HL-60 (cell line): ENCODE results near the gene FAM24B.

Experiments used
- DNase-seq, 2 experiments: peaks; one replicate each; pipeline ENCODE4 v3.0.0-alpha.2; 2010 to 2020; ENCODE audit warnings: low read depth in 1 of 2, low spot score in 1 of 2
- H3K27ac ChIP-seq: fragments of 250-450 bp; sonication (Bioruptor Pico); replicated peaks from 2 replicates; pipeline ENCODE4 v1.5.1; 2020; ENCODE audit warnings: mild to moderate bottlenecking, moderate library complexity
- H3K27me3 ChIP-seq: fragments of 250-450 bp; sonication (Bioruptor Pico); 2 replicates; pipeline ENCODE4 v1.5.1; 2021; ENCODE audit warnings: mild to moderate bottlenecking, moderate library complexity; ENCODE audit not compliant: insufficient read depth, poor library complexity, severe bottlenecking
- H3K4me3 ChIP-seq: replicated peaks from 2 replicates; pipeline ENCODE4 v1.5.1; 2011; ENCODE audit warnings: mild to moderate bottlenecking, control low read depth, low read length; ENCODE audit not compliant: insufficient read depth
- GABPA ChIP-seq: IDR thresholded peaks from 2 replicates; pipeline ENCODE4 v1.6.1; 2012; ENCODE audit warnings: low read depth
- POLR2AphosphoS5 ChIP-seq: IDR thresholded peaks from 2 replicates; pipeline ENCODE4 v1.6.1; 2012; ENCODE audit warnings: low read depth
- SPI1 ChIP-seq: IDR thresholded peaks from 2 replicates; pipeline ENCODE4 v1.6.1; 2012; ENCODE audit warnings: low read depth, mild to moderate bottlenecking, borderline replicate concordance
- TF ChIP-seq, protein P1 (sequence below): IDR thresholded peaks from one replicate; pipeline ENCODE4 v1.5.1; 2011; ENCODE audit warnings: low read length, control low read depth, inconsistent platforms; ENCODE audit not compliant: insufficient read depth
- TF ChIP-seq, protein P2 (sequence below): IDR thresholded peaks from 2 replicates; pipeline ENCODE4 v1.6.1; 2012; ENCODE audit warnings: low read depth; ENCODE audit not compliant: insufficient replicate concordance

The FAM24B gene

DNA sequence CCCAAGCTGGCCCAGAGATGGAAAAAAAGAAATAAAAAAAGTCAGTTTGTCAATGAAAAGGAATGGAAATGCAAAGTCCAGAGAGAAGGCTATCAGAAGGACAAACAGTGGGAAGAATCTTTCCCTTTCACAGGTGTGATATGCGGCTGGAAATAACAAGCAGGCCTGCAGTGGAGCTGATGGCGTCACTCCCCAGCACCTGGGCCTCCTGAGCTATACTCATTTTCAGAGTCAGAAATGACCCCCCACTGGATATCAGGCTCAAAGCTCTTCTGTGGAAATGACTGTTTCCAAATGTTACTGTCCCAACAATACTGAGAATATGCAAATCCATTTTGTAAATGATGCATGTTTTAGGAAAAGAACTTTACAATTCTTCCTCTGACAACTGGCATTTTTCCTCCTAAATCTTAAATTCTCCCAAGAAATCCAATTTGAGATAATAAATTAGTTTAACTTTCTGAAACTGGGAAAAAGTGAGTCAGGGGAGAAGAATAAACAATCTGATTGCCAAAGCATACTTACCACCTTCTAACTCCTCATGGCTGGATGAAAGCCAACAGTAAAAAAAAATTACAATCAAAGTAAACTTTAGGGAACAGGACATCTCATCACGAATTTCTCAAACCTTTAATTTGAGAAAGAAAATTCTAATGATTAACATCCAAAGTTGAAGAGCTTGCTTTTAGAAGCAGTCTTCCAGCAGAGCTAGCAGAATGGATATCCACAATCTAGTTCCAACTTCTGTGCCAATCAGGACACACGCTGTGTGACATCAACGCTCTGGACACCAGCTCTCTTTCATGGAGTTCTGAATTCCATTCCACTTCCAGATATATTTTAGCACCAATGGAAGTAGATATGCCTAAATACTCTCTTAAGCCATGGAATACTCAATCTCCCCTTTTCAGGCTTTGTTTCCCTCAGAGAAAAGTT lies 28.4 kb downstream of the FAM24B start:
- DNase-seq: no peak
- TF ChIP-seq POLR2AphosphoS5 (no peak), SPI1 (no peak), GABPA (no peak)
- TF ChIP-seq, protein P1, sequence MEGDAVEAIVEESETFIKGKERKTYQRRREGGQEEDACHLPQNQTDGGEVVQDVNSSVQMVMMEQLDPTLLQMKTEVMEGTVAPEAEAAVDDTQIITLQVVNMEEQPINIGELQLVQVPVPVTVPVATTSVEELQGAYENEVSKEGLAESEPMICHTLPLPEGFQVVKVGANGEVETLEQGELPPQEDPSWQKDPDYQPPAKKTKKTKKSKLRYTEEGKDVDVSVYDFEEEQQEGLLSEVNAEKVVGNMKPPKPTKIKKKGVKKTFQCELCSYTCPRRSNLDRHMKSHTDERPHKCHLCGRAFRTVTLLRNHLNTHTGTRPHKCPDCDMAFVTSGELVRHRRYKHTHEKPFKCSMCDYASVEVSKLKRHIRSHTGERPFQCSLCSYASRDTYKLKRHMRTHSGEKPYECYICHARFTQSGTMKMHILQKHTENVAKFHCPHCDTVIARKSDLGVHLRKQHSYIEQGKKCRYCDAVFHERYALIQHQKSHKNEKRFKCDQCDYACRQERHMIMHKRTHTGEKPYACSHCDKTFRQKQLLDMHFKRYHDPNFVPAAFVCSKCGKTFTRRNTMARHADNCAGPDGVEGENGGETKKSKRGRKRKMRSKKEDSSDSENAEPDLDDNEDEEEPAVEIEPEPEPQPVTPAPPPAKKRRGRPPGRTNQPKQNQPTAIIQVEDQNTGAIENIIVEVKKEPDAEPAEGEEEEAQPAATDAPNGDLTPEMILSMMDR: no peak
- TF ChIP-seq, protein P2, sequence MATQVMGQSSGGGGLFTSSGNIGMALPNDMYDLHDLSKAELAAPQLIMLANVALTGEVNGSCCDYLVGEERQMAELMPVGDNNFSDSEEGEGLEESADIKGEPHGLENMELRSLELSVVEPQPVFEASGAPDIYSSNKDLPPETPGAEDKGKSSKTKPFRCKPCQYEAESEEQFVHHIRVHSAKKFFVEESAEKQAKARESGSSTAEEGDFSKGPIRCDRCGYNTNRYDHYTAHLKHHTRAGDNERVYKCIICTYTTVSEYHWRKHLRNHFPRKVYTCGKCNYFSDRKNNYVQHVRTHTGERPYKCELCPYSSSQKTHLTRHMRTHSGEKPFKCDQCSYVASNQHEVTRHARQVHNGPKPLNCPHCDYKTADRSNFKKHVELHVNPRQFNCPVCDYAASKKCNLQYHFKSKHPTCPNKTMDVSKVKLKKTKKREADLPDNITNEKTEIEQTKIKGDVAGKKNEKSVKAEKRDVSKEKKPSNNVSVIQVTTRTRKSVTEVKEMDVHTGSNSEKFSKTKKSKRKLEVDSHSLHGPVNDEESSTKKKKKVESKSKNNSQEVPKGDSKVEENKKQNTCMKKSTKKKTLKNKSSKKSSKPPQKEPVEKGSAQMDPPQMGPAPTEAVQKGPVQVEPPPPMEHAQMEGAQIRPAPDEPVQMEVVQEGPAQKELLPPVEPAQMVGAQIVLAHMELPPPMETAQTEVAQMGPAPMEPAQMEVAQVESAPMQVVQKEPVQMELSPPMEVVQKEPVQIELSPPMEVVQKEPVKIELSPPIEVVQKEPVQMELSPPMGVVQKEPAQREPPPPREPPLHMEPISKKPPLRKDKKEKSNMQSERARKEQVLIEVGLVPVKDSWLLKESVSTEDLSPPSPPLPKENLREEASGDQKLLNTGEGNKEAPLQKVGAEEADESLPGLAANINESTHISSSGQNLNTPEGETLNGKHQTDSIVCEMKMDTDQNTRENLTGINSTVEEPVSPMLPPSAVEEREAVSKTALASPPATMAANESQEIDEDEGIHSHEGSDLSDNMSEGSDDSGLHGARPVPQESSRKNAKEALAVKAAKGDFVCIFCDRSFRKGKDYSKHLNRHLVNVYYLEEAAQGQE: no peak
- Histone ChIP-seq H3K27ac (no peak overlapping the region), H3K4me3 (no peak overlapping the region), H3K27me3 (no peaks in the 10 kb centered on the region)

DNA sequence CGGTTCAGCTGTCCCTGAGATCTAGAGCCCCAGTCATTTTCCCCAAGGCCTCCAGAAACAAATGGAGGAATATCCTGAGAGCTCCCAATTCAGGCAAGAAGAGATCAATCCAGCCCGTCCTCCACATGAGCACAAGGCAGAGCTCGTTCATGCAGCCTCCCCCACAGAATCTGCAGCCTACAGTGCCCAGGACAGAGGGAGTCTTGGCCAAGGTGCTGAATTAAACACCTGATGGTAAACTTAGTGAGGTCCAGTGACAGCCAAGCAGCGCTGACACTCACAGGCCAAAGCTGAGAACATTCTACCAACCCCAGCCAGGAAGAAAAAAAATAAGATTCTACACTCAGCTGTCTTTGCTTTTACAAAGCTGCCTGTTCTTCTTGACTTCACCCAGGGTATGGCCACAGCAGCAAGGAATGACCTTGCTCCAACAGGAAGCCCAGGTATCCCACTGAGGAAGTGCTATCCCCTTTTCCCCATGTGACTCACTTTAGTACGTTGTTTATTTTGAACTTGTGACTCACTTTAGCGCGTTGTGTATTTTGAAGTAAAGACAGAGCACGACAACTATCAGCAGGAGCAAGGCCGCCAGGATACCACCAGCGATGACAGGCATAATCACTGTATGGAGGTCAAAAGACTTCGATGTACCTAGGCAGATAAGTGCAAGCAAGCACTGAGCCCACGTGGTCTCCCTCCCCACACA lies 29.3 kb downstream of the FAM24B start:
- TF ChIP-seq, protein P1: no peak
- no peak for TF ChIP-seq POLR2AphosphoS5
- TF ChIP-seq, protein P2: peak; percentile 54
- H3K27me3 ChIP-seq: no peaks in the 10 kb centered on the region
- no peak for DNase-seq
- H3K27ac ChIP-seq: no peak overlapping the region
- H3K4me3 ChIP-seq: no peak overlapping the region

DNA sequence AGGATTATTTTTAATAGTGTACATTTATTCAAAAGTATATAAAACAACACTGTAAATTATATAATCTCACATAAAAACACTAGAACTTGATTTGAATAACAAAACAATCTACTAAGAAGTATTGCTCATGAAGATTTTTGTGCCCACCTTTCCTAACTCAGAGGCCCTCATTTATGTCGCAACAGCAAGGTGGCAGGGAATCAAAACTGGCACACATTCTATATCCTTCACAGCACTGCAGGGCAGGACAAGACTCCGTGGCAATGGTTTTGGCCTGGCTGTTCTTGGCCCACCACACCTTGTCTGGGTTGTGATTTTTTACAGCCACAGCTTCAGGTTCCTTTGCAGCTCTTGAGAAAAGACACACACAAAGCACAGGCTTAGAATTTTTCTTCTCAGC lies 30.3 kb downstream of the FAM24B start:
- Histone ChIP-seq H3K4me3 (no peak overlapping the region), H3K27ac (no peak overlapping the region), H3K27me3 (no peaks in the 10 kb centered on the region)
- TF ChIP-seq POLR2AphosphoS5 (no peak), GABPA (no peak), SPI1 (no peak)
- TF ChIP-seq, protein P1: no peak
- TF ChIP-seq, protein P2: no peak
- no peak for DNase-seq
